NCI-H1436 treated with DMSO at 0.1 percent for 48 hours (cell line): ENCODE data around the gene TEN1.
A peak's percentile ranks its signal among the peaks of the same experiment; 100 is the strongest.

Experiments used
- DNase-seq: peaks from one replicate; lab custom pipeline; 2025; lab: John Stamatoyannopoulos, UW

TEN1 gene

DNA sequence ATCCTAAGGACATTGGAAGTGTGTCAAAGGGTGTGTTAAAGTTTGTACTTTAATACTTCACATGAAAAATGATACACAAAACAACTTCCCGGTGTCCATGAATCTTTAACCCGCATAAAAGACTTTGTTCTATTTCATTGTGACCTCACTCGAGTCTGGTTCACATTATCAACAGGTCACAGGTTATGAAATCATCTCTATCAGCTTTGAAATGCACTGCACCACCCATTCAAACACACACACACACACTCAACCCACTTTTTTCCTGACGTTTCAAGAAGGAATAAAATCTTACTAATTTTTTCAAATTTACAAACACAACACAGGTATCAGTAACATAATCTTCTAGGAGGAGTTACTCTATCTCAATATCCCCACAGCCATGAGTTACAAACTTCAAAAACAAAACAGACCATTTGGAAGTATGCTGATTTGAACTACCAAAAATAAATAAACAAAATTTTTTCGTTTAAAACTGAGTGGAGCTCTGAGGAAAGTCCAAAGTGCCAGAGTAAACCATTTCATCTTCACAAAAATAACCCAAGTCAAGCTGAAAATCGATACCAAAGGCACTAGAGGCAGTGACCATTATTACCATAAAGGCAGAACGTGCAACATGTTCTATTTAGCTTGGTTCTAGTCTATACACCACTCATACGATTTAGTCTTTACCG, 2.7 kb upstream of the TEN1 start:
- no peak for DNase-seq

DNA sequence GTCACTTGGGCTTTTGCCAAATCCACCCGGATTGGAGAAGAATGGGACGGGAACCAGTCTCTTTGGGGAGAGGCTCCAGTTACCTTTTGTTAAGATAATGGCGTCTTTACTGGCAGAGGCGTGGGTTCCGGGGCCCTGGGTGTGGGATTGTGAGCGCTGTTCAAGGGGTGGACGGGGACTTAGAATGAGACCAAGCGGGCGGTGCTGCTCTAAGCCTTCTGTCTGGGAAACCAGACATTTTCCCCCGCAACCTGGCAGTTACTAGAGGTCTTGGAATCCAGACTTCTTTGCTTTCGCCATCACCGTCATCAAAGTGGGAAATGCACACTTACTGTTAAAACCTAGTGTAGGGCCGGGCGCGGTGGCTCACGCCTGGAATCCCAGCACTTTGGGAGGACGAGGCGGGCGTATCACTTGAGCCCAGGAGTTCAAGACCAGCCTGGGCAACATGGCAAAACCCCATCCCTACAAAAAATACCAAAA, 706 bp downstream of the TEN1 start:
- peak; percentile 74 for DNase-seq

DNA sequence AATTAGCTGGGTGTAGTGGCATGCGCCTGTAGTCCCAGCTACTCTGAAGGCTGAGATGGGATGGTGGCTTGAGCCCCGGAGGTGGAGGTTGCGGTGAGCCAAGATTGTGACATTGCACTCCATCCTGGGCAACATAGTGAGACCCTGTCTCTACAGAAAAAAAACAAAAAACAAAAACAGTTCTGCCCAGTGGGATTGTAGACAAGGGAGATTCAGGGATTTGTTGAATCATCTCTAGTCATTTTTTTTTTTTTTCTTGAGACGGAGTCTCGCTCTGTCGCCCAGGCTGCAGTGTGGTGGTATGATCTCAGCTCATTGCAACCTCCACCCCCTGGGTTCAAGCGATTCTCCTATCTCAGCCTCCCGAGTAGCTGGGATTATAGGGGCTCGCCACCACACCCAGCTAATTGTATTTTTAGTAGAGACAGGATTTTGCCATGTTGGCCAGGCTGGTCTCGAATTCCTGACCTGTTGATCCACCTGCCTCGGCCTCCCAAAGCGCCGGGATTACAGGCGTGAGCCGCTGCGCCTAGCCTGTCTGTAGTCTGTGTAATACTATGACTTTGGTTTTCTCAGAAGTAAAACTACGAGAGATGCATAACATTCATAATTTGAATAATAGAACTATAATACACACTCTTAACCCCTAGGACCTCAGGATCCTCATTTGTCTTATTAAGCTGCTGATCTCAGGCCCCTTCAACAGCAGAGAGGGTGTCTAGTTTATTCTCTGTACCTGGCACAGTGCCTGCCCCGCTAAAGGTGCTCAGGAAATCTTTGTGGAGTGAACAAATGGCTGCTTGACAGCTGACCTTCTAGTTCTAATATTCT, 1.4 kb downstream of the TEN1 start:
- DNase-seq: no peak

DNA sequence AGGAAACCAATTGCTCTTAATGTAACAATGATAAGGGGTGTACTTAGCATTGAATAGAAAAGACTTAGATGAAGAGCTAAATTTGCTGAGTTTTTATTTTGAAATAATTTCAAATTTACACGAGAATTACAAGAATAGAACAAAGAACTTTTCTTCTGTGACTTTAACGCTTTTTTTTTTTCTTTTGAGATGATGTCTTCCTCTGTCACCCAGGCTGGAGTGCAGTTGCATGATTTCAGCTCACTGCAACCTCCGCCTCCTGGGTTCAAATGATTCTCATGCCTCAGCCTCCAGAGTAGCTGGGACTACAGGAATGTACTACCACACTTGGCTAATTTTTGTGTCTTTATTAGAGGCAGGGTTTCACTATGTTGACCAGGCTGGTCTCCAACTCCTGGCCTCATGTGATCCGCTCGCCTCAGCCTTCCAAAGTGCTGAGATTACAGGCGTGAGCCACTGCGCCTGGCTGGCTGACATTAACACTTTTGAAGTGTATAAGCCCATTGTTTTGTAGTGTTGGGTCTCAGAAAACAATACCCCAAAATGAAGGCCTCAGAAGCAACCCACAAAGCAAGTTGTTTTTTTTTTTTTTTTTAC, 2.1 kb downstream of the TEN1 start:
- DNase-seq: no peak

DNA sequence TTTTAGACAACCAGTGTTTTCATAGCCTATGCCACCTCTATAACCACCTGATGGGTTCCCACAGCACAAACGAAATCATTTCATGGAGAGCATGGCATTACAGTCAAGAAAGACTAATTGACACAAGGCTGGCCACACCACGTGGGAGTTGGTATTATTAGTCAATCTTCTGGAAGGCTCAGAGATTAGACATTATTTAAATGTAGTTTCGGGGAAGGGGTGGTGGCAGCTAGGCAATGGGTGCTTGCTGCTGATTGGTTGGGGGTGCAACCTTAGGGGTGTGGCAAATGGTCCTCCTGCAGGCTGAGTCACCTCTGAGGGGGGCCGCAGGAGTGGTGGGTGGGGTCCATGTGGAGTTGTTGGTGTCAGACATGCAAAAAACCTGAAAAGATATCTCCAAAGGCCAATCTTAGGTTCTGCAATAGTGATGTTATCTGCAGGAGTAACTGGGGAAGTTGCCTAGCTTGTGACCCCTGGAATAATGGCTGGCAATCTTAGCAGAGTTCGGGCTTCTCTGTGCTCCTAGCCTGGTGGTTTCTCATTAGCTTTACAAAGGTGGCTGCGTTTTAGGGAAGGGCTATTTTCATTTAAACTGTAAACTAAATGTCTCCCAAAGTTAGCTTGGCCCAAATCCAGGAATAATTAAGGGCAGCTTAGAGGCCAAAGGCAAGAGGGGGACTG, 4.6 kb downstream of the TEN1 start:
- DNase-seq: no peak

DNA sequence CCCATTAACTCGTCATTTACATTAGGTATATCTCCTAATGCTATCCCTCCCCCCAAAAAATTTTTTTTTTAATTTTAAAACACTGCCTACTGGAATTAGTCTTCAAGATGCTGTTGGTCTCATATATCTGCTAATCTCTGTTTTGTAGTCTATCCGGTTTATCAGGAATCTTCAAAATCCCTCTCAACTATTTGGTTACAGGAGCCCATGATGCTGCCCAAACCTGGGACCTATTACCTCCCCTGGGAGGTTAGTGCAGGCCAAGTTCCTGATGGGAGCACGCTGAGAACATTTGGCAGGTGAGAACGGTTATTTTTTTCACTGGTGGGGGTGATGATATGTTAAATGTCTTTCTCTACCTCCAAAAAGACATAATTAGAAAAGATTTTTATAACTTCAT, 6.9 kb downstream of the TEN1 start:
- DNase-seq: no peak

DNA sequence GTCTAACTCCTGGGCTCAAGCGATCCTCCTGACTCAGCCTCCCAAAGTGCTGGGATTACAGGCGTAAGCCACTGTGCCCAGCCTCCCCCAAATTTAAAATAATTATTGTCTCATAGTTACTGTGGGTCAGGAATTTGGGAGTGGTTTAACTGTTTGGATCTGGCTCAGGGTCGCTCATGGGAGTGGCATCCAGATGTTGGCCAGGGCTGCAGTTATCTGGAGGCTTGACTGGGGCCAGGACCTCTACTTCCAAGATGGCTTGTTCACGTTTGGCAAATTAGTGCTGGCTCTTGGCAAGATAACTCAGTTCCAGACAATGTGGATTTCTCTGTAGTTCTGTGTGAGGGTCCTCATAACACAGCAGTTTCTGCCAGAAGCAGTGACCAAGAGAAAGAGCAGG, 8.0 kb downstream of the TEN1 start:
- DNase-seq: no peak

DNA sequence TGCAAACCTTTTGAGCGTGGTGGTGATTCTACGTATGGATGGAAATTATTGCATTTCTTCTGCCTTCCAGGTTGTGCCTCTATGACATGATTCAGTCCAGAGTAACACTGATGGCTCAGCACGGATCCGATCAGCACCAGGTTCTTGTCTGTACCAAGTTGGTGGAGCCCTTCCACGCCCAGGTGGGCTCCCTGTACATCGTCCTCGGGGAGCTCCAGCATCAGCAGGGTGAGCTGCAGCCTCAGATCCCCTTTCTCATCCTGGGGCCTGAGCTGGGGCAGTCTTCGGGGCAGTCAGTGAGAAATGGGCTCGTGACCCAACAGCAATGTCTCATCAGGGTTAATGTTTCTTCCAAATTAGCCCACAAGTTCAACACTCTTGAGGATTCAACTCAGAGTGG, 12.4 kb downstream of the TEN1 start:
- DNase-seq: no peak

DNA sequence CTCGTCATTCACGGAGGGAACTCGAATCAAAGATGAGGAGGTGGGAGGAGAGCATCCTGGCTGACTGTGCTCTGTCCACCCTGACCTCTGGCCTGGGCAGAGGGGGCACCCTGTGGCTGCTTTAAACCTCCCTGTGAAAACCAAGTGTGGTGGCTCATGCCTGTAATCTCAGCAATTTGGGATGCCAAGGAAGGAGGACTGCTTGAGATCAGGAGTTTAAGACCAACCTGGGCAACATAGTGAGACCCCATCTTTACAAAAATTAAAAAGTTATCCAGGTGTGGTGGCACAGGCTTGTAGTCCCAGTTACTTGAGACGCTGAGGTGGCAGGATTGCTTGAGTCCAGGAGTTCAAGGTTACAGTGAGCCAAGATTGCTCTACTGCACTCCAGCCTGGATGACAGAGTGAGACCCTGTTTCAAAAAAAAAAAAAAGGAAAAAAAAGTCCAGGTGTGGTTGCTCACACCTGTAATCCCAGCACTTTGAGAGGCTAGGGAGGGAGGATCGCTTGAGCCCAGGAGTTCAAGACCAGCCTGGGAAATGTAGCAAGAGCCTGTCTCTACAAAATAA, 15.8 kb downstream of the TEN1 start:
- DNase-seq: no peak

DNA sequence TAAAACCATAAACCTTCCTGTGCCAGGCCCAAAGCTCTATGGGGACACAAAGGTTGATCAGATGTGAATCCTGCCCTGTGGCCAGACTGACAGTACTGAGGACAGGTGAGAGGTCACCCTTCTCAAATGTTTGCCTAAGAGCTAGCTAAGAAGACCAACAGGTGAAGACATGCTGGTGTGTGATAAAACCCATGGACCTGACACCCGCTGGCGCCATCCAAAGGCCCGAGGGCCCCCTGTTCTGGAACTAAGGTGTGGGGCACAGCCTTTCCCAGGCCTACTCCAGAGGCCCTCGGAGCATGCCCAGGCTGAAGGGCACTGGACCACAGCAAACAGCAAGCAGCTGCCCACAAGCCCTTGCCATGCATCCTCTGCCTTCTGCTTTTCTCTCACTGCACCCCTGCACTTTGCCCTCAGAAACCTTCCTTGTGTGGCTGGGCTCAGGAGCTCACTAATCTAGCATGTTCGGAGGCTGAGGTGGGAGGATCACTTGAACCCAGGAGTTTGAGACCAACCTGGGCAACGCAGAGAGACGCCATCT, 16.4 kb downstream of the TEN1 start:
- no peak for DNase-seq

DNA sequence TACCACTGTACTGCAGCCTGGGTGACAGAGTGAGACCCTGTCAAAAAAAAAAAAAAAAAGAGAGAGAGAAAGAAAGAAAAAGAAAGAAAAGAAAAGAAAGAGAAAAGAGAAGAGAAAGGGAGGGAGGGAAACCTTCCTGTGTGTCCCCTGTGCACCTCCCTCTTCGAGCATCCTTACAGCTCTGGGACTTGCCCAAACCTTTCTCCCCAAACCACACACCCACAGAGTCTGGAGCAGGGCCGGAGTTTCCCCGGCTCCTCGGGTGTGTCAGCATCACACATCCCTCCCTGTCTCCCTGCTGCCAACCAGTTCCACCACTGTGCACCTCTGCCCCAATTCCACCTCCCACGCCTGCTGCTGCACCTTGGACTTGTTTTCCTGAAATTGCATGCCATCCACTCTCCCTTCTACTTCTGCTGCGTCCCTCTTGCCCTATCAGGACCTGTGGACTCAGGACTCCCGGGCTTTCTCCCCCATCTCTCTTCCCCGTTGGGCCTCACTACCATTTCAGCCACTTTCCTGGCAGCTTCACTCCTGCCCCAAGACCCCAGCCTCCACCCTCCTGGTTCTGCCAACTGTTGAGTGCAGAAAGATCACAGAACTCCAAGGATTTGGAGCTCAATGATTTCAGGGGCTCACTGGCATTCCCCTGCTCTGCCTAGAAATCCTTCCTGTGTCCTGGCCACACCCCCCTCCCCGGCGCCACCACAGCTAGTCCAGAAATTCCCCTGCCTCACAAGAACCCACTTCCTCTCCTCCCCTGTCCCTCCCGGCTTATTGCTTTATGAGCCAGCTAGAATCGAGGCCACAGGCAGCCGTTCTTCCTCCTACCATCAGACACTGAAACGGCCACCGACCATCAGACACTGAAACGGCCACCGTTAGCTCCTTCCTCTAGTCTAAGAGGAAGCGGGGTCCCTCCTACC, 17.9 kb downstream of the TEN1 start:
- no peak for DNase-seq

DNA sequence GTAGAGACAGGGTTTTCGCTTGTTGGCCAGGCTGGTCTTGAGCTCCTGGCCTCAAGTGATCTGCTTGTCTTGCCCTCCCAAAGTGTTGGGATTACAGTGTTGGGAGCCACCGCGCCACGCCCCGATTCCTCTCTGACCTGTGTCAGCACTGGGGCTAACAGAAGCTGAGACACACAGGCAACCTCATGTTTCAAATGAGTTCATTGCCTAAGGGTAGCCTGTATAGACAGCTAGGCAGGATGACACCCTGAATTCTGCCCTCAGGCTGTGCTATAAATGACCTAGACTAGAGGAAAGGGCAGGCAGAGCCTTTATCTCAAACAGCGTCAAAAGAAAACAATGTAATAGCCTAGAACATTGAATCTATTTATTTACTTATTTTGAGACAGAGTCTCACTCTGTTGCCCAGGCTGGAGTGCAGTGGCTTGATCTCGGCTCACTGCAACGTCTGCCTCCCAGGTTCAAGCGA, 19.3 kb downstream of the TEN1 start:
- no peak for DNase-seq

DNA sequence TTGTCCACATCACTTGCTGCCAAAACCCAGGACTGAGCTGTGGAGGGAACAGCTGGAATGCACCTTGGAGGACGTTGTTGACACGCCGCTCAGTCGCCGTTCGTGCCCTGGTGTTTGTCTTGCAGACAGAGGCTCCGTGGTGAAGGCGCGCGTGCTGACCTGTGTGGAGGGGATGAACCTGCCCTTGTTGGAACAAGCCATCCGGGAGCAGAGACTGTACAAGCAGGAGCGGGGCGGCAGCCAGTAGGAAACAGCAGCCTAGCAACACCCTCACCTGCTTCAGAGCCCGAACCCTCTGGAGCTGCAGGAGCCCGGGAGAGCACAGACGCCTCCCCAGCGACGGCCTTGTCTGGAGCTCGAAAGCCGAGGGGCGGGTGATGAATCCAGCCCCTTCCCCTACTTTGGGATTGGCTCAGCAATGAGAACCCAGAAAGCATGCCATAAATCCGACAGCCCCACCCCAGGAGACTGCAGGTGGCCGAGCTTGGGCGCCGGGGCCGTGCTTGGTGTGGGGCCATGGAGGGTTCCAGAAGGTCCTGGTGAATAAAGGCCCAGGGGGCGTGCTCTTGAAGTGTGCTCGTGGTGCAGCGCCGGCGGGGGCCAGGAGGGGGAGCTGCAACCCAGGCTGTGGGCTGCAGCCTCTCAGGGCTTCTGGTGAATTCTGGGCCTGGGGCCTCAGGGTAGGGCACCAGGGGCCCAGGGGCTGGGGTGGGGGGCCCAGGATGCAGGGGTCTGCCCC, 21.1 kb downstream of the TEN1 start:
- DNase-seq: no peak

DNA sequence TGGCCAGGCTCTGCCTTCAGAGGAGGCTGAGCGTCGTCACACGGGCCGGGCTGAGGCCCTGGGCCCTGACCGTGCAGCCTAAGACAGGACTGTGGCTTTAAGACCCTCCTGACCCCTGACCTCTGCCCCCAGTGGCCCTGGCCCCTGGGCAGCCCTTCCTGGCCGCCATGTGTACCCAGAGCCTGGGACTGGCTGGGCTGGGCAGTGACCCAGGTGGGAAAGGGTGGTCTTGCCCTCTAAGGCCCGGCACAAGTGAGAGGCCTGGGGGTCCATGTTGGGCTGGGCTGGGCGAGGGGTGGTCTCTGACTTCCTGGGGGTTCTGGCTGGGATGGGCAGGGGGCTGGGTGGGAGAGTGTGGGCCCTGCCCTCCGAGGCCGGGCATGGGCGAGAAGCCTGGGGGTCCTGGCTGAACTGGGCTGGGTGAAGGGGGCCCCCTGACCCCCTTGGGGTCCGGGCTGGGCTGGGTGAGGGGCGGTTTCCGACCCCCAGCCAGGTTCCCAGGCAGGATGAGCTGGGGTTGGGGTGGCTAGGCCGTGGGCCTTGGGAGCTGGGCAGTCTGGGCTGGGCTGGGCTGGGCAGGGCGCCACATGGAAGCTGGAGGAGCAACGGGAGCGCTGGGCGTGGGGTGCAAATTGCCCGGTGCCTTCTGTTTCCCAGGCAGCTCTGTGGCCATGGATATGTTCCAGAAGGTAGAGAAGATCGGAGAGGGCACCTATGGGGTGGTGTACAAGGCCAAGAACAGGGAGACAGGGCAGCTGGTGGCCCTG, 21.9 kb downstream of the TEN1 start, which contains the start of gene CDK3:
TSS of gene CDK3 (plus strand) at position 101 of the 767 bp plus-strand sequence. CDS start at position 672, 571 bp downstream.
- no peak for DNase-seq

DNA sequence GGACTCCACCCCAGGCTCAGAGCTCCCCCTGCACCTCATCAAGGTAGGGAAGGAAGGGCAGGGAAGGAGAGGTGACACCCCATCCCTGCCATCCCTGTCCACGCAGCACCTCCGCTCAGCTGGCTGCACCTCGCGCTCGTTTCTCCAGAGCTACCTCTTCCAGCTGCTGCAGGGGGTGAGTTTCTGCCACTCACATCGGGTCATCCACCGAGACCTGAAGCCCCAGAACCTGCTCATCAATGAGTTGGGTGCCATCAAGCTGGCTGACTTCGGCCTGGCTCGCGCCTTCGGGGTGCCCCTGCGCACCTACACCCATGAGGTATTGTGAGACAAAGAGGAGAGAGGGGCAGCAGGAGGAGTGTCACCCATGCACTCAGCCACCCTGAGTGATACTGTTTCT, 23.1 kb downstream of the TEN1 start:
- no peak for DNase-seq

DNA sequence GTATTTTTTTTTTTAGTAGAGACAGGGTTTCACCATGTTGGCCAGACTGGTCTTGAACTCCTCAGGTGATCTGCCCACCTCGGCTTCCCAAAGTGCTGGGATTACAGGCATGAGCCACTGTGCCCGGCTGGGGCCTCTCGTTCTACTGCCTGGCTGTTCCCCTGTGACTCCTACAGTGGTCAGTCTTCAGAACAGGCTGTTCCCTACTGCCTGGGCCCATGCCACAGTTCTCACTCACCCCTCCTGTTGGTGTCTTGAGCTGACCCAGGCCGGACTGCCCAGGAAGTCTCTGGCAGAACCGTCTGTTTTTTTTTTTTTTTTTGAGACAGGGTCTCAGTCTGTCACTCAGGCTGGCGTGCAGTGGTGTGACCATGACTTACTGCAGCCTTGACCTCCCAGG, 24.9 kb downstream of the TEN1 start:
- DNase-seq: no peak

DNA sequence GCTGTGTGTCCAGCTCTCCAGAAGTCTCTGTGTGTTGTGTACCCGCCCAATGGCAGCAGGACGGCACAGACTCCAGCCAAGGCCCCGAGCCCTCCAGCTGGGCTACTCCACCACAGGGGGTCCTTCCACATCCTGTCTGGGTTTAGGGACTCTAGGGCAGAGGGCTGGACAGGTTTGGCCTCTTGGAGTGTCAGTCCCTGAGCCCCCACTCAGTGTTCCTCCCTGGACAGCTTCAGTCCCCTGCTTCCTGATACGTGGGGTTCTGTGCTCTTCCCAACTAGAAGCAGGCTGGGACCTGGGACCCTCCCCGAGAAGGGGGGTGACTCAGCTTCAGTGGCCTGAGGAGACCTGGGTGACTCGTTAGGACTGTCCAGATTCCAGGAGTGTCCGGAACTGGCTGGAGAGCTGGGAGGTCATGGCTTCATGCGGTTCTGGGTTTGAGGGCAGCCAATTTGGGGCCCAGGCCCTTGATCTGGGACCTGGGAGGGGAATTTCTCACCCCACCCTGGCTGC, 25.8 kb downstream of the TEN1 start:
- DNase-seq: no peak

DNA sequence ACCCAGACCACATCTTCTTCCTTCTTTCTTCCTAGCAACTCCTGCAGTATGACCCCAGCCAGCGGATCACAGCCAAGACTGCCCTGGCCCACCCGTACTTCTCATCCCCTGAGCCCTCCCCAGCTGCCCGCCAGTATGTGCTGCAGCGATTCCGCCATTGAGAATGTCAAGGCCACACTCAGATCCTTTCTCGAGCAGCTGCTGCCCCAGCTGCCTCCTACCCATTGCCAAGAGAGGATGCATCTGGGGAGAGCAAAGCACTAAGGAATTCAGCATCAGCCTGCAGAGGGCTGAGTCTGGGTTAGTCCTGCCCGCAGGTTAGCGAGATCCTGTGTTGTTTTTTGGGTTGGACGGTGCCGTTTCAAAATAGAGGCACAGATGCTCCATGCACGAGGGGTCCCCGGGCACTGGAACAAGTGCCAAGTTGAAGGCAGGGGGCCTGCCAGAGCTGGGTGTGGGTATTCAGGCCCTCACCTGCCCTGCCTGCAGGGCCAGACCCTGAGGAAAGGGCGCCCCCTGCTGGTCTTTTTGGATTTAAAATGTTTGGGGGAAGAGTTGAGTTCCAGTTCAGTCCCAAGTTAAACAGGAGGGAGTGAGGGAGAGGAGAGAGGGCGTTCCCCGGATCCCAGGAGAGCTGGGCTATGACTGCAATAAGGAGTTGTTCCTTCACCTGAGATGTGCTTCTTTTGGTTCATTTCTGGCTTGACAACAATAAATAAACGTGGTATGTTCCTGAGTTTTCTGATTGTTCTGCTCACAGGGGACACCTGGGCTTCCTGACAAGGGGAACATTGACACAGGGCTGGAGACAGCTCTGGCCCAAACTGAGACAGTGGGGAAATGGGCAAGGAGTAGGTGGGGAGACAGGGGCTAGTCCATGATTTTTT, 26.5 kb downstream of the TEN1 start:
- no peak for DNase-seq
